GM12864 (cell line): Measurements from ENCODE around the gene FSCN2.

Source experiments
- DNase-seq: peaks from one replicate; pipeline ENCODE4 v3.0.0-alpha.2; 2011; ENCODE audit warnings: low read depth
- H3K4me3 ChIP-seq: 2 replicates; pipeline ENCODE4 v1.5.1; 2011; ENCODE audit warnings: mild to moderate bottlenecking, low read depth, low read length, control low read depth
- CTCF ChIP-seq: IDR thresholded peaks from 2 replicates; pipeline ENCODE4 v1.5.1; 2011; ENCODE audit warnings: low read depth, mild to moderate bottlenecking, moderate library complexity, low read length, control low read depth, inconsistent platforms; ENCODE audit errors: missing control alignments

The FSCN2 gene

GRCh38 chr17:81502471-81503017 lies 25.6 kb upstream of the FSCN2 start:
- no peak overlapping the region for H3K4me3 ChIP-seq
- no peak for DNase-seq
- no peak for TF ChIP-seq CTCF

GRCh38 chr17:81503619-81504018 lies 24.6 kb upstream of the FSCN2 start:
- no peak overlapping the region for H3K4me3 ChIP-seq
- no peak for TF ChIP-seq CTCF
- DNase-seq: no peak

GRCh38 chr17:81508639-81509206 lies 19.5 kb upstream of the FSCN2 start:
- no peak for DNase-seq
- peak overlapping the region; percentile 84; the same call in 1 of the 2 replicates for H3K4me3 ChIP-seq
- no peak for TF ChIP-seq CTCF

GRCh38 chr17:81509207-81509971 lies 18.8 kb upstream of the FSCN2 start:
- no peak for TF ChIP-seq CTCF
- H3K4me3 ChIP-seq: peak overlapping the region; percentile 84
- DNase-seq: no peak

- peak overlapping the region; percentile 84 for H3K4me3 ChIP-seq
- no peak for DNase-seq
- no peak for TF ChIP-seq CTCF
These were observed 18.0 kb upstream of the FSCN2 start for GRCh38 chr17:81509972-81510784.

GRCh38 chr17:81510785-81511553 lies 17.2 kb upstream of the FSCN2 start:
- no peak for DNase-seq
- no peak for TF ChIP-seq CTCF
- peak overlapping the region; percentile 84 for H3K4me3 ChIP-seq
